Measurements from ENCODE around the gene COG5.

DNA sequence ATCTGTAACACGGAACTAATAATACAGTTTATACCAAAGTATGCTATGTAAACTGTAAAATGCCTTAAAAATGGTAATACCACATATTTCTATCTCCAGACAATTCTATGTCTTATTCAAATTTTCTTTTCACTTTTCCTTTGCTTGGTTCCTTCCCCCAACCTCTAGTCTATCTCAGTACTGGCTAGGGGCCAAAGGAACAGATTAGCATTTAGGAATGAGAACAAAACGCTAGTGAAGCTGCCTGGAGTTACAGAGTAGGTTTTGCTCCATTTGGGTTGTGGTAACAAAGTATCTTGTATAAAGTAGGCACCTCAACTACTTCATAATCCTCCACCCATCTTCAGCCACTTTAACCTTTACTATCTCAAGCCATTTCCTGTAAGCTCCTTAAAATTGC lies 300.9 kb downstream of the COG5 start:
- TF ChIP-seq, protein P1, sequence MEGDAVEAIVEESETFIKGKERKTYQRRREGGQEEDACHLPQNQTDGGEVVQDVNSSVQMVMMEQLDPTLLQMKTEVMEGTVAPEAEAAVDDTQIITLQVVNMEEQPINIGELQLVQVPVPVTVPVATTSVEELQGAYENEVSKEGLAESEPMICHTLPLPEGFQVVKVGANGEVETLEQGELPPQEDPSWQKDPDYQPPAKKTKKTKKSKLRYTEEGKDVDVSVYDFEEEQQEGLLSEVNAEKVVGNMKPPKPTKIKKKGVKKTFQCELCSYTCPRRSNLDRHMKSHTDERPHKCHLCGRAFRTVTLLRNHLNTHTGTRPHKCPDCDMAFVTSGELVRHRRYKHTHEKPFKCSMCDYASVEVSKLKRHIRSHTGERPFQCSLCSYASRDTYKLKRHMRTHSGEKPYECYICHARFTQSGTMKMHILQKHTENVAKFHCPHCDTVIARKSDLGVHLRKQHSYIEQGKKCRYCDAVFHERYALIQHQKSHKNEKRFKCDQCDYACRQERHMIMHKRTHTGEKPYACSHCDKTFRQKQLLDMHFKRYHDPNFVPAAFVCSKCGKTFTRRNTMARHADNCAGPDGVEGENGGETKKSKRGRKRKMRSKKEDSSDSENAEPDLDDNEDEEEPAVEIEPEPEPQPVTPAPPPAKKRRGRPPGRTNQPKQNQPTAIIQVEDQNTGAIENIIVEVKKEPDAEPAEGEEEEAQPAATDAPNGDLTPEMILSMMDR (conservative IDR thresholded peaks at IDR 0.05; ENCODE audit: low read length), result no peak
- TF ChIP-seq EZH2phosphoT487 (IDR thresholded peaks at IDR 0.05; ENCODE audit: borderline replicate concordance, low read depth, low read length), result no peak

All from OCI-LY7 (cell line).